Erythroblast (primary cell): ENCODE data around the gene ZC3H18.

Source experiments
- DNase-seq, 2 experiments: peaks; one replicate each; lab custom pipeline; 2025; lab: John Stamatoyannopoulos, UW
- GATA1 ChIP-seq: IDR thresholded peaks from 2 replicates; pipeline ENCODE4 v1.6.1; 2011; ENCODE audit warnings: low read depth, mild to moderate bottlenecking, control low read depth, low read length, moderate library complexity
- POLR2A ChIP-seq: IDR thresholded peaks from 2 replicates; pipeline ENCODE4 v1.6.1; 2011; ENCODE audit warnings: mild to moderate bottlenecking, low read length

Gene ZC3H18

DNA sequence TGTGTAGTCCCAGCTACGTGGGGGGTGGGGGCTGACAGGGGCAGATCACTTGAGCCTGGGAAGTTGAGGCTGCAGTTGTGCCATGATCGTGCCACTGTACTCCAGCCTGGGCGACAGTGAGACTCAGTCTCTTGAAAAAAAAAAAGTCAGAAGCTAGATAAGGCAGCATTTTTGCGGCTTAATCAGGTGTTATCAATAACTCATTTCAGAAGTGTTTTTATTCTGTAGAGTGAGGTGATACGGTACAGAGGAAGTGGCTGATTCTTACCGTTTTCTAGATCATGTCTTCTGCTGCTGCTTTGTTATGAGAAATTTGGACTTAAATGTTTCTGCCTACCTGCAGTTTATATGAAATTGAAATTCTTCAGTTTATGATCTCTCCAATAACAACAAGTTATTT is 18.6 kb downstream of the ZC3H18 start:
- TF ChIP-seq GATA1 (no peak), POLR2A (no peak)
- DNase-seq = no peak

DNA sequence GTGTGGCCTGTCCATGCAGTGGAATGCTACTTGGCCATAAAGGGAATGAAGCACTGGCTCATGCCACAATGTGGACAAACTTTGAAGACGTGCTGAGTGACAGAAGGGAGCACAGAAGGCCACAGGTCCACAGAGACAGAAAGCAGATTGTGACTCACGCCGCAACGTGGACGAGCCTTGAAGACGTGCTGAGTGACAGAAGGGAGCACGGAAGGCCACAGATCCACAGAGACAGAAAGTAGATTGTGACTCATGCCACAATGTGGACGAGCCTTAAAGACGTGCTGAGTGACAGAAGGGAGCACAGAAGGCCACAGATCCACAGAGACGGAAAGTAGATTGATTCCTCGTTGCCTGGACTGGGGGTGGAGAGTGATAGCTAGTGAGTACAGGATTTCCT is 19.2 kb downstream of the ZC3H18 start:
- TF ChIP-seq GATA1 (no peak), POLR2A (no peak)
- no peak for DNase-seq

DNA sequence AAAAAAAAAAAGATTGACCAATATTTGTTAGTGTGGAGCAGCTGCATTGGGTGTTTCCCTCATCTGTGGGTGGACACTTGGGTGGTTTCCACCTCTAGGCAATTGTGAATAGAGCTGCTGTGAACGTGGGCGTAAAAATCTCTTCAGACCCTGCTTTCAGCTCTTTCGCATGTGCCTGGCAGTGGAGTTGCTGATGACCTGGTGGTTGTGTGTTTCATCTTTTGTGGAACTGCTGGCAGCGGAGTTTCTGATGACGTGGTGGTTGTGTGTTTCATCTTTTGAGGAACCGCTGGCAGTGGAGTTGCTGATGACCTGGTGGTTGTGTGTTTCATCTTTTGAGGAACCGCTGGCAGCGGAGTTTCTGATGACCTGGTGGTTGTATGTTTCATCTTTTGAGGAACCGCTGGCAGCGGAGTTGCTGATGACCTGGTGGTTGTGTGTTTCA is 21.4 kb downstream of the ZC3H18 start:
- DNase-seq = no peak
- TF ChIP-seq POLR2A (no peak), GATA1 (no peak)

DNA sequence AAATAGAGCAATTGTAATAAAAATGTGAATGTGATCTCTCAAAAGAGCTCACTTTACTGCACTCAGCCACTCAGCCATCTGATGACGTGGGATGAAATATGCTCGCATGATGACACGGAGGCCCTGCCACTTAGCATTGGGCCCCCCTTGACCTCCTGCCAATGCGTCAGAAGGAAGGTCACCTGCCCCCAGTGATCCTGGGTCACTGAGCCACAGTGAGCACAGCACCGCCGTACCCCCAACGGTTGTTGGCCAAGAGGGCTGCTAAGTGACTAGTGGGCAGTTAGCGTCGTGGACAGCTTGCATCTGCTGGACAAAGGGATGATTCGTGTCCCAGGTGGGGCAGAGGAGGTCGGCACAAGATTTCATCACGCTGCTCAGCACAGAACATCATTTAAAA is 22.9 kb downstream of the ZC3H18 start:
- no peak for TF ChIP-seq POLR2A
- TF ChIP-seq GATA1 = no peak
- no peak for DNase-seq

DNA sequence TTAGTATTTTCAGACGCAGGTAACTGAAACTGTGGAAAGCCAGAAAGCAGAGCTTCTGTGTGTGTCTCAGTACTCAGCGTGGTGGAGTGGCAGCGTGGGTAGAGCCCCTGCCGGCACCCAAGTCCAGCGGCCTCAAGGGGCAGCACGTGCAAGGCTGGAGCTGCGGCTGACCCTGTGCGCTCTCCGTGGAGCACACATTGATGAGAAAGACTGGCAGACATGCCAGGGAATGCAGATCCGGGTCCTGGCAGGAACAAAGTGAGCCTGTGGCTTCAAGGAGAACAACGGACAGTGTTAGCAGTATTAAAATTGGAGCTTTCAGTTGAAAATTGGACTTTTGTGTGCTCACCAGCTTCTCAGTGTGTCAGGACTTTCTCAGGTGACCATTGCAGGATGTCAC is 23.3 kb downstream of the ZC3H18 start:
- TF ChIP-seq POLR2A (no peak), GATA1 (no peak)
- DNase-seq = no peak

DNA sequence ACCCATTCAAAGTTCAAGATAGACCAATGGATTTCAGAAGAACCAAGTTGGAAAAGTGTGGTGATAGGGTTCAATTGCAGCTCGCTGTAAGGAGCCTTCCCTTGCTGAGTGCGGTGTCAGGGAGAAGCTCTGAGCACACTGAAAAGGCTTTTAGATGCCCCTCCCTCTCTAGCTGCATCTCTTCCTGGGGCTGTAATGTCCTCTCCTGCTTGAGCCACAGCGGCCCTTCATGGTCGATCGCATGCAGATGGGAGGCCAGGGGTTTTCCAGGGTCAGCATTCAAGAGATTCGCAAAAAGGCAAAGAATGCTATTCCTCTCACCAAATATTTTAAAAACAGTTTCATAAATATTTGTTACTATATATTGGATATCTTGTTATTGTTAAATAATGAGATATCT is 23.7 kb downstream of the ZC3H18 start:
- TF ChIP-seq POLR2A = no peak
- TF ChIP-seq GATA1 = no peak
- DNase-seq = no peak

DNA sequence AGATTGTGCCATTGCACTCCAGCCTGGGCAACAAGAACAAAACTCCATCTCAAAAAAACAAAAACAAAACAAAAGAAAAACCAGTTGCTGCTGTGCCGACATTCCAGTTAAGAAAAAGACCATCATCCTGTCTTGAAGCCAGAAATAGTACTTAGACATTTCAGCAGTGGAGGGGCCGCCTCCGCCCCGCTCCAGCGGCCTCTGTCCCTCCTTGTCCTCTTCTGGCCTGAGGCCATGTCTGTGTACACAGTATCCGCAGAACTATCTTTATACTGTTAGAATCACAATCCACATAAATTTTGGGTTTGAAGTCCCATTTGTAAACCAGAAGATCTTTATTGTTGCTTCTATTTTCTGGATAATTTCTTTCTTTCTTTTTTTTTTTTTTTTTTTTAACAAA is 24.9 kb downstream of the ZC3H18 start:
- TF ChIP-seq POLR2A = no peak
- no peak for TF ChIP-seq GATA1
- DNase-seq = no peak

DNA sequence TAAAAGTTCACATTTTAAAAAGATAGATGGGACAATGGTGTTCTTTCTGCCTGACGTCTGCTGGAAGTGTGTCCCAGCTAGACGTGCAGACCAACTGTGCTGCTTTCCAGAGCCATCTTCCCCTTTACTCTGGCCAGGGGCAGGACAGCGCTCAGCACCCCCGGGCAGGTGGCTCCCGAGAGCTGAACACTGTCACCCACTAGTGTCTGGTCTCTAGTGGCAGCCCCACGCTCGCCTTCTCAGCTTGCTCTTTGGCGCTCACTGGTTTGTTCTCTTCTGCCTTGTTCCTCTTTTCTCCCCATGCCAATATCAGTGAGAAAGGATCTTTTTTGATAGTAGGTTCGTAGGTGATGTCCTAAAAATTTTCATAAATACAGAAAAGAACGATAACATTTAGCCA is 25.7 kb downstream of the ZC3H18 start:
- DNase-seq = no peak
- TF ChIP-seq GATA1 = no peak
- no peak for TF ChIP-seq POLR2A

DNA sequence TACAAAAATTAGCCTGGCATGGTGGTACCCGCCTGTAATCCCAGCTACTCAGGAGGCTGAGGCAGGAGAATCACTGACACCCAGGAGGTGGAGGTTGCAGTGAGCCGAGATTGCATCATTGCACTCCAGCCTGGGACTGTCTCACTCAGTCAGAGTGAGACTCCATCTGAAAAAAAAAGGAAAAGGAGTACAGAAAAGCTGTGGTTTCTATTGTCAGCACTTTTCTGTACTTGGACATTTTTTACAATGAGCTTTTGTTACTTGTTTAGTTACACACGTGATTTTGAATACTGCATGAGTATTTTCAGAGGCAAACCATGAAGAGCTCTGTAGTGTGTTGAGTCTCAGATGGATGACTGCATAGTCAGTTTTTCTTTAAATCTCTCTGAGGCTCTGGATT is 26.3 kb downstream of the ZC3H18 start:
- TF ChIP-seq GATA1 = no peak
- TF ChIP-seq POLR2A = no peak
- DNase-seq = no peak

DNA sequence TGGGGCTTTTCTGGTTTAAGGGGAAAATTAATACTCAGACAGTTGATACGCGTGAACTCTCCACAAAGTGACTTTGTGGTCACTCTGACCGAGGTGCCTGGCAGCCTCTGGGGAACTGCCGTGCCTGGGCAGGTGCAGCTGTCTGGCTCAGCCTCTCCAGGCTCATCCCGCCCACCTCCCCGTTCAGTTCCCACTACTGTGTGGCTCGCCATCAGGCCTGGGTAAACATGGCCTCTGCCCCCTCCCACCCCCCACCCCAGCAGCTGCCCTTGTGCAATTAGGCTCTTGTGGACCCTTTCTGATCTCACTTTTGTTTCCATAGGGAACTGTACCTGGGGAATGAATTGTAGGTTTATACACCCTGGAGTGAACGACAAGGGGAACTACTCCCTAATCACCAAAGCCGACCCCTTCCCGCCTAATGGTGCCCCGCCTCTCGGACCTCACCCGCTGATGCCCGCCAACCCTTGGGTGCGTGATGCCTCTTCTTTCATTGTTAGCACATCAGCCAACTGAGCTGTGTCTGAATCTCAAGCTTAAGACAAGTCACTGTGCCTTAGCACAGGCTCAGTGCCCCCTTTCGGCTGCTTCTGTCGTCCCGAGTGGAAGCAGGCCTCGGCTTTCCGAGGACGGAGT is 27.8 kb downstream of the ZC3H18 start:
- TF ChIP-seq GATA1 = no peak
- TF ChIP-seq POLR2A = no peak
- DNase-seq = no peak

DNA sequence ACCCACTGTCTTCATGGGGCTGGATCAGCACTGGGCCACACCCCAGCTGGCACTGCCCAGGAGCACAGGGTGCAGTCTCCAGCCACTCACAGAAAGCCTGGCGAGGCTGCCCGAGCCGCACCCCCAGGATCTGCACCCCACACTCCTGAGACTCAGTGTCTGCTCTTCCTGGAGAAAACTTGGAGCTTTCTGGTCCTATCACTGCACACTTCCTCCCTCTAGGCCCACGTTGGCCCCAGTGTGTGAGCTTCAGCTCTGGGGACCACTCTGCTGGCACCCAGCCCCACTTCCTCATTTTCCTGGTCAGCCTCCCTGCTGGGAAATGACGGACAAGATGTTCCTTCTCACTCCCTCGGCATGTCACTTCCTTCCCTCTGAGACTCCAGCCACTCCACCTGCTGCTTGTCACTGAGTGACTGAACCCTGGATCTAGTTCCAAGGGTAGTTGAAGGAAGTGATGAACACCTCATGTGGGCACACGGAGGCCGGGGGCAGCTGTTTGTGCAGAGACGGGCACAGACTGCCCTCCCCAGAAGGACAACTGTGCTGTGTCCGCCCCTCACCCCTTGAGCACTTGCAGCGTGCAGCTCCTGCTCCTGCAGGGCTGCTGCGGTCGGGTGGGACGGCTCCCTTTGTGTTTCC is 29.0 kb downstream of the ZC3H18 start:
- no peak for TF ChIP-seq GATA1
- no peak for TF ChIP-seq POLR2A

DNA sequence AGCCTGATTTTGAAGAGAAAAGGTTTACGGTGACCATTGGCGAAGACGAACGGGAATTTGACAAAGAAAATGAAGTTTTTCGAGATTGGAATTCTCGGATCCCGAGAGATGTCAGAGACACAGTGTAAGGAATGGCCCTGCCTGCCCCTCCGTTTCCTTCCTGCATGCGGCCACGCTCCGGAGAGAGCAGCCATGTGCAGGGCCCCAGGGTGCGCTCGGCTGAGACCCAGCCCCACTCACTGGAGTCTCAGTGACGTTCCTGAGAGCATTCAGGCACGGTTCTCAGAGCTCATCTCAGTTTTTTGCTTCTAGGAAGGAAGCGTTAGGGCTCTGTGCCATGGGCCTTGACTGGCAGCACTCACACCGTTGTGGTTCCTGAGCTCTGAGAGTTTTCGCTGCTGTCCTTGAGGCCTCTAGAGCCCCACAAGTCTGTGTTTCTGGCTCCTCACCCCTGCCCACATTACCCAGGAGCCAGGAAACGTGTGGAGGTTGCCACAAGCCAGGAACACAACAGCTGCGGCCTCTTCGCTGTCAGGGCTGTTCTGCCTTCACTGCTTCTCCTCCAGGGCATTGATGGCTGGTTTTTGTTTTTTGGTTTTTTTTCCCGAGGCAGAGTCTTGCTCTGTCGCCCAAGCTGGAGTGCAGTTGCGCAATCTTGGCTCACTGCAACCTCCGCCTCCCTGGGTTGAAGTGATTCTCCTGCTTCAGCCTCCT is 29.8 kb downstream of the ZC3H18 start:
- no peak for DNase-seq
- TF ChIP-seq GATA1 (no peak), POLR2A (no peak)

More for the DNA sequence above, 29.0 kb downstream of the ZC3H18 start:
- no peak for DNase-seq

DNA sequence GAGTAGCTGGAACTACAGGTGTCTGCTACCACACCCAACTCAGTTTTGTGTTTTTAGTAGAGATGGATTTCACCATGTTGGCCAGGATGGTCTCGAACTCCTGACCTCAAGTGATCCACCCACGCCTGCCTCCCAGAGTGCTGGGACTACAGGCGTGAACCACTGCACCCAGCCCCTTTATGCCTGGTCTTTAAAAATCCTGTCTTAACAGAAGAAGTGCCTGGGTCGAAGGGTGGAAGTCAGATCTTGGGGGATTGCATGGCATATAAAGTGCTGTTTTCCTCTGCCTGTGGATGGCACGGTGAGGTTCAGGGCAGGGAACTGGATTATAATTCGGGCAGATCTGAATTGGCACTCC is 30.3 kb downstream of the ZC3H18 start:
- TF ChIP-seq GATA1 (no peak), POLR2A (no peak)
- no peak for DNase-seq

DNA sequence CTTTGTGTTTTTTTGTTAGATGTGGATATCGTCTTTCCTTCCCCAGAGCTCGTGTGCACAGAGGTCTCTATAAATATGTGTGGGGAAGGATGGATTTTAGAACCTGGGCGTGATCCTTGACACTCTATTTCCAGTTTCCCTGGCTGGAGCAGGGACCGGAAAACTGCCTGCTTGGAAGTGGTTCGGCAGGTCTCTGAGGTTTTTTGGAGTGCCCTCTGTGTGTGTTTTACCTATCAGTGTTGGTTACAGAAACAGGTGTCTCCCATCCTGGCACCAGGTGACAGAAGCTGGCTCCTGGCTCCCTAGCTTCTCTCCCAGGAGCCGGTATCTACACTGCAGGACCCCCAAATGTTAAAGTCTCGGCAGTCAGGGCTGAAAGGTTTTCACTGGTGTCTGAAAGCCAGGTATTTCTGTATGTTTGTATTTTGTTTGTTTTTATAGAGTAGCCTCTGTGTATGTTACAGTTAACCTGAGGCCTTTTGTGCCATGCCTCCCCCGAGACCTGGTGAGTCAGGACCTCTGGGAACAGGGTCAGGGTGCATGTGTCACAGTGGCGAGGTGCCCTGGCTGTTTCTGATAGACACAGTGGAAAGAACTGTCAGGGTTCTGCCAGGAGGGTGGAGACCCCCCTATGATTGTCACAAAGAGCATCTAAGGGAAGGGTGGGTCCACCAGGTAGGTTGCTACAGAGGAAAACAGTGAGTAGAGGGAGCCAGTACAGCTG is 31.3 kb downstream of the ZC3H18 start:
- TF ChIP-seq POLR2A (no peak), GATA1 (no peak)
- DNase-seq = no peak
